ENCODE data around the gene OR9I1.

OR9I1 gene

DNA sequence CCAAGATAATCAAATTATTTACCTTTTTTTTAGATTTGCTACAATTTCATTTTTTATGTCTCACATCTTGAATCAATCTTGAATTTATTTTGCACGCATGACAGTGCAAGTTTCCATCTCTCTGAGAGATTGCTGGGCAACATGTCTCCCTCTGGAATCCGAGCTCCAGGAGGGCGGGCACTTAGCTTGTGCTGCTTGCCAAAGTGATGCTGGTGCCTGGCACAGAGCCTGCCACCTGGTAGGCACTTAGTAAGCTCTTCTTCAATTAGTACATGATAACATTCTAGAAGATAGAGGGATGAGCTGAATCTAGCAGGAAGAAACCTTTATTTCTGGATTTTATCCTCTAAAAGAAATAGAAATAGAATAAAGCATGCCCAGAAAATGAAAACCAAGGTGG is 27.5 kb upstream of the OR9I1 start:
- Histone ChIP-seq H3K27me3 (ENCODE audit: insufficient read depth, poor library complexity, severe bottlenecking) (no peaks in the 10 kb centered on the region), H3K4me3 (replicated peaks; ENCODE audit: insufficient read depth, low read length) (no peak overlapping the region), H3K27ac (replicated peaks) (no peak overlapping the region)
- DNase-seq (ENCODE audit: low read depth in 1 of 2, low spot score in 1 of 2): no peak
- TF ChIP-seq POLR2AphosphoS5 (IDR thresholded peaks at IDR 0.05; ENCODE audit: low read depth) (no peak), SPI1 (IDR thresholded peaks at IDR 0.05; ENCODE audit: borderline replicate concordance, low read depth) (no peak), GABPA (IDR thresholded peaks at IDR 0.05; ENCODE audit: low read depth) (no peak)
- TF ChIP-seq, protein P1, sequence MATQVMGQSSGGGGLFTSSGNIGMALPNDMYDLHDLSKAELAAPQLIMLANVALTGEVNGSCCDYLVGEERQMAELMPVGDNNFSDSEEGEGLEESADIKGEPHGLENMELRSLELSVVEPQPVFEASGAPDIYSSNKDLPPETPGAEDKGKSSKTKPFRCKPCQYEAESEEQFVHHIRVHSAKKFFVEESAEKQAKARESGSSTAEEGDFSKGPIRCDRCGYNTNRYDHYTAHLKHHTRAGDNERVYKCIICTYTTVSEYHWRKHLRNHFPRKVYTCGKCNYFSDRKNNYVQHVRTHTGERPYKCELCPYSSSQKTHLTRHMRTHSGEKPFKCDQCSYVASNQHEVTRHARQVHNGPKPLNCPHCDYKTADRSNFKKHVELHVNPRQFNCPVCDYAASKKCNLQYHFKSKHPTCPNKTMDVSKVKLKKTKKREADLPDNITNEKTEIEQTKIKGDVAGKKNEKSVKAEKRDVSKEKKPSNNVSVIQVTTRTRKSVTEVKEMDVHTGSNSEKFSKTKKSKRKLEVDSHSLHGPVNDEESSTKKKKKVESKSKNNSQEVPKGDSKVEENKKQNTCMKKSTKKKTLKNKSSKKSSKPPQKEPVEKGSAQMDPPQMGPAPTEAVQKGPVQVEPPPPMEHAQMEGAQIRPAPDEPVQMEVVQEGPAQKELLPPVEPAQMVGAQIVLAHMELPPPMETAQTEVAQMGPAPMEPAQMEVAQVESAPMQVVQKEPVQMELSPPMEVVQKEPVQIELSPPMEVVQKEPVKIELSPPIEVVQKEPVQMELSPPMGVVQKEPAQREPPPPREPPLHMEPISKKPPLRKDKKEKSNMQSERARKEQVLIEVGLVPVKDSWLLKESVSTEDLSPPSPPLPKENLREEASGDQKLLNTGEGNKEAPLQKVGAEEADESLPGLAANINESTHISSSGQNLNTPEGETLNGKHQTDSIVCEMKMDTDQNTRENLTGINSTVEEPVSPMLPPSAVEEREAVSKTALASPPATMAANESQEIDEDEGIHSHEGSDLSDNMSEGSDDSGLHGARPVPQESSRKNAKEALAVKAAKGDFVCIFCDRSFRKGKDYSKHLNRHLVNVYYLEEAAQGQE (IDR thresholded peaks at IDR 0.05; ENCODE audit: insufficient replicate concordance, low read depth): no peak
- TF ChIP-seq, protein P2, sequence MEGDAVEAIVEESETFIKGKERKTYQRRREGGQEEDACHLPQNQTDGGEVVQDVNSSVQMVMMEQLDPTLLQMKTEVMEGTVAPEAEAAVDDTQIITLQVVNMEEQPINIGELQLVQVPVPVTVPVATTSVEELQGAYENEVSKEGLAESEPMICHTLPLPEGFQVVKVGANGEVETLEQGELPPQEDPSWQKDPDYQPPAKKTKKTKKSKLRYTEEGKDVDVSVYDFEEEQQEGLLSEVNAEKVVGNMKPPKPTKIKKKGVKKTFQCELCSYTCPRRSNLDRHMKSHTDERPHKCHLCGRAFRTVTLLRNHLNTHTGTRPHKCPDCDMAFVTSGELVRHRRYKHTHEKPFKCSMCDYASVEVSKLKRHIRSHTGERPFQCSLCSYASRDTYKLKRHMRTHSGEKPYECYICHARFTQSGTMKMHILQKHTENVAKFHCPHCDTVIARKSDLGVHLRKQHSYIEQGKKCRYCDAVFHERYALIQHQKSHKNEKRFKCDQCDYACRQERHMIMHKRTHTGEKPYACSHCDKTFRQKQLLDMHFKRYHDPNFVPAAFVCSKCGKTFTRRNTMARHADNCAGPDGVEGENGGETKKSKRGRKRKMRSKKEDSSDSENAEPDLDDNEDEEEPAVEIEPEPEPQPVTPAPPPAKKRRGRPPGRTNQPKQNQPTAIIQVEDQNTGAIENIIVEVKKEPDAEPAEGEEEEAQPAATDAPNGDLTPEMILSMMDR (IDR thresholded peaks at IDR 0.05; ENCODE audit: insufficient read depth, low read length): no peak

DNA sequence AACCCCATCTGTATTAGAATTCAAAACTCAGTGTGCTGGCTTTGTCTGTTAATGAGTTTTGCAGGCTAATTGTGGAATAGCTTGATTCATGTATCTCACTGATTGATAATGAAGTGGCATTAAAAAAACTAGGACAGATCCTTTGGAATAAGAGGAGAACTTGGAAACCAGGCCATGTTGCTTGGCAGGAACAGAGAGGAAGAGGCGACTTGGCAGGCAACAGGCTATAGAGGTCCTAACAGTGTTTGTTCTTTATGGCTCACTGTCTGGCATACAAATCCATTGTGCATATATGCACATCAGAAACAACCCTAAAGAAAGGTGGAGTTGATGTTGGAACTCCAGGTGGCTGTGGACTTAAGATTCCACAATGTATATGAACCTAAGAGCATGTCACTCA is 17.4 kb upstream of the OR9I1 start:
- no peak overlapping the region for H3K27ac ChIP-seq (replicated peaks)
- DNase-seq (ENCODE audit: low read depth in 1 of 2, low spot score in 1 of 2): no peak
- TF ChIP-seq POLR2AphosphoS5 (IDR thresholded peaks at IDR 0.05; ENCODE audit: low read depth) (no peak), SPI1 (IDR thresholded peaks at IDR 0.05; ENCODE audit: borderline replicate concordance, low read depth) (no peak), GABPA (IDR thresholded peaks at IDR 0.05; ENCODE audit: low read depth) (no peak)
- TF ChIP-seq, protein P1 (IDR thresholded peaks at IDR 0.05; ENCODE audit: insufficient replicate concordance, low read depth): no peak
- TF ChIP-seq, protein P2 (IDR thresholded peaks at IDR 0.05; ENCODE audit: insufficient read depth, low read length): no peak
- no peaks in the 10 kb centered on the region for H3K27me3 ChIP-seq (ENCODE audit: insufficient read depth, poor library complexity, severe bottlenecking)
- H3K4me3 ChIP-seq (replicated peaks; ENCODE audit: insufficient read depth, low read length): no peak overlapping the region

DNA sequence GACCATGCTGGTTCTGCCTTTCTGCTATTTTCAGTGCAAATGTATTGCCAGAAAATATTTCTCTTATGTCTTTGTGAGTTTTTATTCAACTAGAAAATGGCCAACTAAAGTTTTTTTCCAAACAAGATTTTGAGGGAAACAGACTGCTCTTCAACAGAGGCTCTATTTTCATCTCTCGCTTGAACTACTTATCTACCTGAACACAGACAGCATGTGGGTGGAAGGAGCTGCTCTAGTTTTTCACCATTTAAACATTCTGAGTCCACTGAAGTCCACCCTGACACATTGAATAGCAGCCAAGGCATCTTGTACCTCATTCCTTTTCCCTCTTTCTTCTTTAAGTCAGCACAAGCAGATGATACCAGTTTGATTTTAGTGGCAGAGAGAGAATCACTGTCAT is 9.8 kb upstream of the OR9I1 start:
- Histone ChIP-seq H3K27ac (replicated peaks) (no peak overlapping the region), H3K27me3 (ENCODE audit: insufficient read depth, poor library complexity, severe bottlenecking) (no peaks in the 10 kb centered on the region), H3K4me3 (replicated peaks; ENCODE audit: insufficient read depth, low read length) (no peak overlapping the region)
- no peak for DNase-seq (ENCODE audit: low read depth in 1 of 2, low spot score in 1 of 2)
- TF ChIP-seq, protein P1 (IDR thresholded peaks at IDR 0.05; ENCODE audit: insufficient replicate concordance, low read depth): no peak
- TF ChIP-seq, protein P2 (IDR thresholded peaks at IDR 0.05; ENCODE audit: insufficient read depth, low read length): no peak
- TF ChIP-seq POLR2AphosphoS5 (IDR thresholded peaks at IDR 0.05; ENCODE audit: low read depth): no peak
